Activated CD8-positive, alpha-beta memory T cell treated with anti-CD3 and anti-CD28 coated beads, Interleukin-2, amount 50 U/mL, for 48 hours (primary cell): ENCODE measurements around the gene BEND3.

Source experiments
- DNase-seq: peaks from one replicate; pipeline ENCODE4 v3.0.0-alpha.2; 2020

BEND3 gene

GRCh38 chr6:107080036-107080435 is 35.3 kb downstream of the BEND3 start:
- DNase-seq: no peak

GRCh38 chr6:107079429-107079828 is 35.9 kb downstream of the BEND3 start:
- no peak for DNase-seq

- no peak for DNase-seq
These were observed 37.6 kb downstream of the BEND3 start for GRCh38 chr6:107077710-107078109.

- no peak for DNase-seq
These were observed 39.3 kb downstream of the BEND3 start for GRCh38 chr6:107075951-107076381.

- DNase-seq: no peak
These were observed 44.6 kb downstream of the BEND3 start for GRCh38 chr6:107070686-107071085.

- no peak for DNase-seq
These were observed 45.4 kb downstream of the BEND3 start for GRCh38 chr6:107069631-107070548.

- no peak for DNase-seq
These were observed 46.4 kb downstream of the BEND3 start for GRCh38 chr6:107068691-107069630.

GRCh38 chr6:107066697-107067659 is 48.3 kb downstream of the BEND3 start:
- DNase-seq: no peak

- peak; percentile 64 for DNase-seq
These were observed 50.7 kb downstream of the BEND3 start for GRCh38 chr6:107064579-107065065.

- DNase-seq: no peak
These were observed 52.6 kb downstream of the BEND3 start for GRCh38 chr6:107062691-107063090.

- peak; percentile 60 for DNase-seq
These were observed 53.9 kb downstream of the BEND3 start for GRCh38 chr6:107061125-107062020.

- DNase-seq: no peak
These were observed 54.6 kb downstream of the BEND3 start for GRCh38 chr6:107060704-107061103.

- no peak for DNase-seq
These were observed 55.7 kb downstream of the BEND3 start for GRCh38 chr6:107059606-107060005.

GRCh38 chr6:107057679-107058078 is 57.6 kb downstream of the BEND3 start:
- no peak for DNase-seq

- no peak for DNase-seq
These were observed 58.5 kb downstream of the BEND3 start for GRCh38 chr6:107056796-107057195.

- no peak for DNase-seq
These were observed 67.5 kb downstream of the BEND3 start for GRCh38 chr6:107047807-107048206.

GRCh38 chr6:107045826-107046675 is 69.3 kb downstream of the BEND3 start:
- DNase-seq: no peak

- DNase-seq: no peak
These were observed 82.2 kb downstream of the BEND3 start for GRCh38 chr6:107033126-107033525.

- DNase-seq: no peak
These were observed 83.3 kb downstream of the BEND3 start for GRCh38 chr6:107032051-107032450.

- no peak for DNase-seq
These were observed 85.2 kb downstream of the BEND3 start for GRCh38 chr6:107030151-107030550.
